Activated effector memory CD4-positive, alpha-beta T cell treated with anti-CD3 and anti-CD28 coated beads, Interleukin-2, amount 50 U/mL, for 16 hours (primary cell): ENCODE results near the gene WNT10A.
A peak's percentile ranks its signal among the peaks of the same experiment; 100 is the strongest.

Source experiments
- DNase-seq: peaks from one replicate; pipeline ENCODE4 v3.0.0-alpha.2; 2020

Gene WNT10A

GRCh38 chr2:218858138-218858445 lies 22.6 kb upstream of the WNT10A start:
- no peak for DNase-seq

GRCh38 chr2:218858671-218859555 lies 21.7 kb upstream of the WNT10A start:
- no peak for DNase-seq

- no peak for DNase-seq
Measured at GRCh38 chr2:218859556-218859987, 21.1 kb upstream of the WNT10A start, which contains the start of gene WNT6. Gene WNT6 (plus strand): TSS chr2:218859805. CDS start chr2:218860038, 233 bp downstream.

GRCh38 chr2:218859988-218860831 lies 20.4 kb upstream of the WNT10A start:
- no peak for DNase-seq

- no peak for DNase-seq
Measured at GRCh38 chr2:218860950-218861381, 19.7 kb upstream of the WNT10A start.

- peak; percentile 57 for DNase-seq
Measured at GRCh38 chr2:218861645-218862318, 18.9 kb upstream of the WNT10A start.

- DNase-seq: no peak
Measured at GRCh38 chr2:218863021-218863520, 17.6 kb upstream of the WNT10A start.

DNA sequence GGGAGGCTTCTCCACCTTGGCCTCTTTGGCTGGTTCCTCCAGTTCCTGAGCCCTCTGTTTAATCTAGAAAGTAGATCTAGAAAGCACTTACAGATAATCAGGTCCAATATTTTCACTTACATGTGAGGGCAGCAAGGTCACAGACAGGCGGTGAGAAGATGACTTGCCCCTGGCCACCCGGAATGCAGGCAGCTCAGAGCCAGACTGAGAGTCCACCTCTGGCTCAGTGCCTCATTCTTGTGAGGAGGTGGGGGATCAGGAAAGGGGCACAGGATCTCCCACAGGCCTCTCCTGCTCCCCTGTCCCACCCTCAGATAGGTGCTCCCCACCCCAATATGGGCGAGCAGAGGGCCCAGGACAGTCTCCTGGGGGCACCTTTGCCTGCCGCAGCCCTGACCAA lies 15.3 kb upstream of the WNT10A start:
- no peak for DNase-seq

- no peak for DNase-seq
Measured at GRCh38 chr2:218865999-218866398, 14.7 kb upstream of the WNT10A start.

GRCh38 chr2:218867900-218868299 lies 12.8 kb upstream of the WNT10A start:
- DNase-seq: no peak

- DNase-seq: no peak
Measured at GRCh38 chr2:218869064-218869463, 11.6 kb upstream of the WNT10A start.

DNA sequence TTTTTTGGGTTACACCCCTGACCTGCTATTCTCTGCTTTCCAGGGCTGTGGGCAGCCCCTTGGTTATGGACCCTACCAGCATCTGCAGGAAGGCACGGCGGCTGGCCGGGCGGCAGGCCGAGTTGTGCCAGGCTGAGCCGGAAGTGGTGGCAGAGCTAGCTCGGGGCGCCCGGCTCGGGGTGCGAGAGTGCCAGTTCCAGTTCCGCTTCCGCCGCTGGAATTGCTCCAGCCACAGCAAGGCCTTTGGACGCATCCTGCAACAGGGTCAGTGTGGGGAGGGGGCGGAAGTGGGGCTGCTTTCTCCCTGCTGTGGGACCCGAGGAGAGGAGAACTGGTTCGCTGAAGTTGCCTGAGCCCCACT lies 9.7 kb upstream of the WNT10A start:
- no peak for DNase-seq

GRCh38 chr2:218871345-218872302 lies 9.0 kb upstream of the WNT10A start:
- no peak for DNase-seq

- DNase-seq: no peak
Measured at GRCh38 chr2:218872645-218873358, 7.8 kb upstream of the WNT10A start.

DNA sequence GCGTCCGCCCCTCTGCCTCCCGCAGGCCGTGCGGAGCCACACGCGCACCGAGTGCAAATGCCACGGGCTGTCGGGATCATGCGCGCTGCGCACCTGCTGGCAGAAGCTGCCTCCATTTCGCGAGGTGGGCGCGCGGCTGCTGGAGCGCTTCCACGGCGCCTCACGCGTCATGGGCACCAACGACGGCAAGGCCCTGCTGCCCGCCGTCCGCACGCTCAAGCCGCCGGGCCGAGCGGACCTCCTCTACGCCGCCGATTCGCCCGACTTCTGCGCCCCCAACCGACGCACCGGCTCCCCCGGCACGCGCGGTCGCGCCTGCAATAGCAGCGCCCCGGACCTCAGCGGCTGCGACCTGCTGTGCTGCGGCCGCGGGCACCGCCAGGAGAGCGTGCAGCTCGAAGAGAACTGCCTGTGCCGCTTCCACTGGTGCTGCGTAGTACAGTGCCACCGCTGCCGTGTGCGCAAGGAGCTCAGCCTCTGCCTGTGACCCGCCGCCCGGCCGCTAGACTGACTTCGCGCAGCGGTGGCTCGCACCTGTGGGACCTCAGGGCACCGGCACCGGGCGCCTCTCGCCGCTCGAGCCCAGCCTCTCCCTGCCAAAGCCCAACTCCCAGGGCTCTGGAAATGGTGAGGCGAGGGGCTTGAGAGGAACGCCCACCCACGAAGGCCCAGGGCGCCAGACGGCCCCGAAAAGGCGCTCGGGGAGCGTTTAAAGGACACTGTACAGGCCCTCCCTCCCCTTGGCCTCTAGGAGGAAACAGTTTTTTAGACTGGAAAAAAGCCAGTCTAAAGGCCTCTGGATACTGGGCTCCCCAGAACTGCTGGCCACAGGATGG lies 7.1 kb upstream of the WNT10A start:
- DNase-seq: no peak

GRCh38 chr2:218875692-218876246 lies 4.9 kb upstream of the WNT10A start:
- no peak for DNase-seq

GRCh38 chr2:218876562-218877219 lies 4.0 kb upstream of the WNT10A start:
- peak; percentile 88 for DNase-seq

GRCh38 chr2:218877331-218877730 lies 3.3 kb upstream of the WNT10A start:
- DNase-seq: no peak

DNA sequence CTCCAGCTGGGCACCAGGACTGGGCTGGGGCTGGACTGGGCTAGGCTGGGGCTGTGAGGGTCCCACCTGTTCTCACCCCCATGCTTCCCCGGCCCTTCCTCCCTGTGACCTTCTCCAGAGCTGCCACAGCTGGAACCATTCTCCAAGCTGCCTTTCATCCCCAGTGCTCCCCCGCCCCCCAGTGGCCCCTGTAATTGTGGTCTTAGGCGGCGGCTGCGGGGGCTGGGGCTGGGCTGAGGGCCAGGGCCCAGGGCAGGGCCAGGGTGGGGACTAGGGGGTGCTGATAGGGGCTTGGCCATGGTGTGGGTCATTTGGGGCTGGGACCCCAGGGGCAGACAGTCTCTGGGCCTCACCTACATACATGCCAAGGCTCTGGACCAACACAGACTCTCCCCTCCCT lies 2.8 kb upstream of the WNT10A start:
- DNase-seq: no peak
